ENCODE results near the gene METTL23.

DNA sequence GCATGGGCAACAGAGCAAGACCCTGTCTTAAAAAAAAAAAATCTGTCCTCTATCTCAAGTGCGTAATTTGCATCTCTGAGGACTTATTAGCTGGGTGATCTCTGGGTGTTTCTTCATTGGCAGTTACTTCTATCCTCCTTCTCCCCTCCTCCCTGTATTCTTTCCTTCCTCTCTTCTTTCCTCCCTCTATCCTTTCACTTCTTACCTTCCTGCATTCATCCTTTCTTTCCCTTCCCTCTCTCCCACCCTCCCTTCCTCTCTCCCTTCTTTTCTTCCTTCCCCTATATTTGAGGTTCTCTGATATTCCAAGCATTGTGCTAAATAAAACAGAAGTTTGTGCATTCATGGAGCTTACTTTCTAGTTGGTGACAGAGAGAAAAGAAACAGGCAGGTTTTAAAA is 22.0 kb downstream of the METTL23 start:
- TF ChIP-seq CTCF (conservative IDR thresholded peaks at IDR 0.05), result no peak
- no peak for TF ChIP-seq EZH2 (IDR thresholded peaks at IDR 0.05; ENCODE audit: low read depth)

All from PC-9 (cell line).